ENCODE measurements around the gene SYCE1L. TPM values are rescaled to one million over a fixed set of nuclear protein-coding genes. Genes with fewer than 3 reads are reported as not detected.
"Not testable (repeated sequence)": the region's sequence is repeated elsewhere in the genome, so short reads cannot be mapped to it uniquely, and the experiment has no call there.

The SYCE1L gene
- total RNA-seq (1 to 10 TPM; 3.8 to 4.0 TPM), total RNA-seq (2.3 to 2.8 reads per million in 2 donors)

GRCh38 chr16:77199211-77199610 lies at the start of gene SYCE1L:
Gene SYCE1L (plus strand): TSS chr16:77199408. CDS start chr16:77199452, 44 bp downstream.
- H3K27me3 Mint-ChIP-seq: no peaks in the 10 kb centered on the region
- H3K4me1 Mint-ChIP-seq: peaks cover 7% of the 10 kb centered on the region
- peaks cover 10% of the 10 kb centered on the region for H3K36me3 Mint-ChIP-seq (ENCODE audit: low read depth)
- no peak within 1 kb of the TSS for H3K27ac Mint-ChIP-seq
- ATAC-seq (no peak), DNase-seq (no peak)
- H3K9me3 ChIP-seq (ENCODE audit: control insufficient read depth, low read length, poor library complexity, severe bottlenecking): no peaks in the 10 kb centered on the region
- no peak within 1 kb of the TSS for H3K4me3 Mint-ChIP-seq

- H3K4me1 Mint-ChIP-seq: no peaks in the 10 kb centered on the region
- ATAC-seq (no peak), DNase-seq (no peak)
- H3K4me3 Mint-ChIP-seq: no peak overlapping the region
- peaks cover 55% of the 10 kb centered on the region for H3K27me3 Mint-ChIP-seq
- no peak overlapping the region for H3K27ac Mint-ChIP-seq
- no peaks in the 10 kb centered on the region for H3K9me3 ChIP-seq (ENCODE audit: control insufficient read depth, low read length, poor library complexity, severe bottlenecking)
- H3K36me3 Mint-ChIP-seq (ENCODE audit: low read depth): no peaks in the 10 kb centered on the region
Observed at GRCh38 chr16:77157346-77158058, 41.7 kb upstream of the SYCE1L start.

- H3K36me3 Mint-ChIP-seq (ENCODE audit: low read depth): no peaks in the 10 kb centered on the region
- DNase-seq (no peak), ATAC-seq (no peak)
- H3K4me1 Mint-ChIP-seq: no peaks in the 10 kb centered on the region
- no peaks in the 10 kb centered on the region for H3K9me3 ChIP-seq (ENCODE audit: control insufficient read depth, low read length, poor library complexity, severe bottlenecking)
- H3K27me3 Mint-ChIP-seq: peaks cover 55% of the 10 kb centered on the region
- H3K4me3 Mint-ChIP-seq: no peak overlapping the region
- H3K27ac Mint-ChIP-seq: no peak overlapping the region
Observed at GRCh38 chr16:77158293-77158692, 40.9 kb upstream of the SYCE1L start.

GRCh38 chr16:77165006-77165405 lies 34.2 kb upstream of the SYCE1L start:
- H3K4me3 Mint-ChIP-seq: no peak overlapping the region
- H3K36me3 Mint-ChIP-seq (ENCODE audit: low read depth): no peaks in the 10 kb centered on the region
- DNase-seq (no peak), ATAC-seq (no peak)
- no peaks in the 10 kb centered on the region for H3K9me3 ChIP-seq (ENCODE audit: control insufficient read depth, low read length, poor library complexity, severe bottlenecking)
- H3K27me3 Mint-ChIP-seq: peaks cover 77% of the 10 kb centered on the region
- no peaks in the 10 kb centered on the region for H3K4me1 Mint-ChIP-seq
- H3K27ac Mint-ChIP-seq: no peak overlapping the region

GRCh38 chr16:77165536-77166236 lies 33.5 kb upstream of the SYCE1L start:
- not testable (repeated sequence) for H3K27ac Mint-ChIP-seq; H3K4me3 Mint-ChIP-seq; ATAC-seq; H3K36me3 Mint-ChIP-seq (ENCODE audit: low read depth); H3K4me1 Mint-ChIP-seq; DNase-seq; H3K9me3 ChIP-seq (ENCODE audit: control insufficient read depth, low read length, poor library complexity, severe bottlenecking)
- peaks cover 77% of the 10 kb centered on the region for H3K27me3 Mint-ChIP-seq

- Mint-ChIP-seq H3K36me3 (ENCODE audit: low read depth) (no peaks in the 10 kb centered on the region), H3K4me3 (no peak overlapping the region), H3K4me1 (no peaks in the 10 kb centered on the region), H3K27me3 (peaks cover 78% of the 10 kb centered on the region), H3K27ac (no peak overlapping the region)
- no peaks in the 10 kb centered on the region for H3K9me3 ChIP-seq (ENCODE audit: control insufficient read depth, low read length, poor library complexity, severe bottlenecking)
- DNase-seq (no peak), ATAC-seq (no peak)
Observed at GRCh38 chr16:77166726-77167125, 32.5 kb upstream of the SYCE1L start.

- ATAC-seq: no peak
- peaks cover 66% of the 10 kb centered on the region for H3K27me3 Mint-ChIP-seq
- no peaks in the 10 kb centered on the region for H3K9me3 ChIP-seq (ENCODE audit: control insufficient read depth, low read length, poor library complexity, severe bottlenecking)
- no peaks in the 10 kb centered on the region for H3K4me1 Mint-ChIP-seq
- H3K36me3 Mint-ChIP-seq (ENCODE audit: low read depth): no peaks in the 10 kb centered on the region
- H3K4me3 Mint-ChIP-seq: no peak overlapping the region
- DNase-seq: no peak
- no peak overlapping the region for H3K27ac Mint-ChIP-seq
Observed at GRCh38 chr16:77168901-77169300, 30.3 kb upstream of the SYCE1L start.

GRCh38 chr16:77169650-77170236 lies 29.5 kb upstream of the SYCE1L start:
- Mint-ChIP-seq H3K4me1 (no peaks in the 10 kb centered on the region), H3K27me3 (peaks cover 66% of the 10 kb centered on the region), H3K36me3 (ENCODE audit: low read depth) (no peaks in the 10 kb centered on the region), H3K27ac (no peak overlapping the region), H3K4me3 (no peak overlapping the region)
- DNase-seq: peak in 1 of 3 donors; percentile 28
- ATAC-seq: peak; percentile 74
- no peaks in the 10 kb centered on the region for H3K9me3 ChIP-seq (ENCODE audit: control insufficient read depth, low read length, poor library complexity, severe bottlenecking)

GRCh38 chr16:77170805-77171204 lies 28.4 kb upstream of the SYCE1L start:
- Mint-ChIP-seq H3K4me3 (no peak overlapping the region), H3K4me1 (no peaks in the 10 kb centered on the region), H3K27me3 (peaks cover 65% of the 10 kb centered on the region), H3K27ac (no peak overlapping the region), H3K36me3 (ENCODE audit: low read depth) (no peaks in the 10 kb centered on the region)
- H3K9me3 ChIP-seq (ENCODE audit: control insufficient read depth, low read length, poor library complexity, severe bottlenecking): no peaks in the 10 kb centered on the region
- no peak for ATAC-seq
- no peak for DNase-seq

- Mint-ChIP-seq H3K4me1 (no peaks in the 10 kb centered on the region), H3K36me3 (ENCODE audit: low read depth) (no peaks in the 10 kb centered on the region), H3K27me3 (peaks cover 65% of the 10 kb centered on the region), H3K4me3 (no peak overlapping the region), H3K27ac (no peak overlapping the region)
- no peaks in the 10 kb centered on the region for H3K9me3 ChIP-seq (ENCODE audit: control insufficient read depth, low read length, poor library complexity, severe bottlenecking)
- ATAC-seq: peak; percentile 67
- no peak for DNase-seq
Observed at GRCh38 chr16:77171745-77172635, 27.2 kb upstream of the SYCE1L start.

- Mint-ChIP-seq H3K4me1 (no peaks in the 10 kb centered on the region), H3K4me3 (no peak overlapping the region), H3K27me3 (peaks cover 63% of the 10 kb centered on the region), H3K27ac (no peak overlapping the region), H3K36me3 (ENCODE audit: low read depth) (no peaks in the 10 kb centered on the region)
- H3K9me3 ChIP-seq (ENCODE audit: control insufficient read depth, low read length, poor library complexity, severe bottlenecking): no peaks in the 10 kb centered on the region
- ATAC-seq (no peak), DNase-seq (no peak)
Observed at GRCh38 chr16:77172951-77173350, 26.3 kb upstream of the SYCE1L start.

GRCh38 chr16:77183137-77183536 lies 16.1 kb upstream of the SYCE1L start:
- no peaks in the 10 kb centered on the region for H3K9me3 ChIP-seq (ENCODE audit: control insufficient read depth, low read length, poor library complexity, severe bottlenecking)
- H3K27ac Mint-ChIP-seq: no peak overlapping the region
- no peak for ATAC-seq
- H3K4me3 Mint-ChIP-seq: no peak overlapping the region
- H3K27me3 Mint-ChIP-seq: peaks cover 18% of the 10 kb centered on the region
- no peak for DNase-seq
- H3K4me1 Mint-ChIP-seq: no peaks in the 10 kb centered on the region
- H3K36me3 Mint-ChIP-seq (ENCODE audit: low read depth): no peaks in the 10 kb centered on the region

GRCh38 chr16:77186298-77186697 lies 12.9 kb upstream of the SYCE1L start:
- H3K4me3 Mint-ChIP-seq; DNase-seq; H3K36me3 Mint-ChIP-seq (ENCODE audit: low read depth); H3K9me3 ChIP-seq (ENCODE audit: control insufficient read depth, low read length, poor library complexity, severe bottlenecking); ATAC-seq; H3K27me3 Mint-ChIP-seq; H3K4me1 Mint-ChIP-seq; H3K27ac Mint-ChIP-seq: not testable (repeated sequence)
